Right lobe of liver (tissue), 4 donors: Measurements from ENCODE around the gene RBM3.

Source experiments
- POLR2A ChIP-seq: fragments of 450-650 bp; IDR thresholded peaks from one replicate; pipeline ENCODE4 v1.6.1; 2017; ENCODE audit warnings: antibody characterized with exemption, mild to moderate bottlenecking
- TF ChIP-seq, protein P1 (sequence below), 4 donors: fragments of 200-600 bp in 3 of 4; fragments of 450-650 bp in 1 of 4; IDR thresholded peaks; one replicate each; pipeline versions ENCODE4 v1.5.1 to v1.8.0; 2016 to 2022; ENCODE audit warnings: antibody characterized with exemption in 4 of 4, mild to moderate bottlenecking in 2 of 4
- donor health status: DM: no; HTN: no; CAD: no.
- donor health status: DM: no; HTN: no; CAD: no.
- donor health status: DM: no; HTN: yes; CAD: no.

DNA sequence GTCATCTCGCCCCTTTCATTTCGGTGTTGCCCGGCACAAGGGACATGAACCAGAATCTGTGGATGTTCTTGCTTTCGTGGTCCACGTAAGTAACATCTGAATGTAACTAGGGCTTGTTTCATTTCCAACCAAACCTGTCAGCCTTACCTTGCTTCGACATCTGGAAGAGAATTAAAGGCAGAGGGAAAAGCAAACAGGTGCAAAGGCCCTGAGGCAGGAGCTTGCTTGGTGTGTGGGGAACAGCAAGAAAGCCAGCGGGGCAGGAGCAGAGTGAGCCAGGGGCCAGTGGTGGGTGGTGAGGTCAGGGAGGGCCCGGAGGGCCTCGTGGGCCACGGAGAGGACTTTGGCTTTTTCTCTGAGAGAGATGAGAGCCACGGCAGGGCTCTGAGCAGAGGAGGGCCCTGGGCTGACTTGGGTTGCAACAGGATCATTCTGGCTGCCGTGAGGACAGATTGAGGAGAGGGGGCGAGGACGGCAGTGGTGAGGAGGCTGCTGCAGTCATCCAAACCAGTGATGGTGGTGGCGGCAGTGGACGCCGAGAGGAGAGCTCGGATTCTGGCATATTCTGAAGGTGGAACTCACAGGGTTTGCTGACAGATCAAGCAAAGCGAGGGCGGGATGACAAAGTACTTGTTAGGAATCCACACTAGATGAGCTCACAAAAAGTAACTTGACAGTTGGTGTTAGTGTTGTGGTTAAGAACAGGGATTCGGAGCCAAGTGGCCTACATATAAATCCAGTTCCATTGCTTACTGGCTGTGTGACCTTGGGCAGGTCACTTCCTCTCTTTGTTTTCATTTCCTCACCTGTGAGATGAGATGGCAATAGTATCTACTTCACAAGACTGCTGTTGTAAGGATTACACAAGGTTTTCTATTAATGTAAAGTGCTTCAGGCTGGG lies 16.2 kb downstream of the RBM3 start:
- TF ChIP-seq, protein P1, sequence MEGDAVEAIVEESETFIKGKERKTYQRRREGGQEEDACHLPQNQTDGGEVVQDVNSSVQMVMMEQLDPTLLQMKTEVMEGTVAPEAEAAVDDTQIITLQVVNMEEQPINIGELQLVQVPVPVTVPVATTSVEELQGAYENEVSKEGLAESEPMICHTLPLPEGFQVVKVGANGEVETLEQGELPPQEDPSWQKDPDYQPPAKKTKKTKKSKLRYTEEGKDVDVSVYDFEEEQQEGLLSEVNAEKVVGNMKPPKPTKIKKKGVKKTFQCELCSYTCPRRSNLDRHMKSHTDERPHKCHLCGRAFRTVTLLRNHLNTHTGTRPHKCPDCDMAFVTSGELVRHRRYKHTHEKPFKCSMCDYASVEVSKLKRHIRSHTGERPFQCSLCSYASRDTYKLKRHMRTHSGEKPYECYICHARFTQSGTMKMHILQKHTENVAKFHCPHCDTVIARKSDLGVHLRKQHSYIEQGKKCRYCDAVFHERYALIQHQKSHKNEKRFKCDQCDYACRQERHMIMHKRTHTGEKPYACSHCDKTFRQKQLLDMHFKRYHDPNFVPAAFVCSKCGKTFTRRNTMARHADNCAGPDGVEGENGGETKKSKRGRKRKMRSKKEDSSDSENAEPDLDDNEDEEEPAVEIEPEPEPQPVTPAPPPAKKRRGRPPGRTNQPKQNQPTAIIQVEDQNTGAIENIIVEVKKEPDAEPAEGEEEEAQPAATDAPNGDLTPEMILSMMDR (IDR thresholded peaks at IDR 0.05) = no peak
- TF ChIP-seq POLR2A = no peak
